ENCODE results near the gene TBC1D14.
"Not testable (repeated sequence)": the region's sequence is repeated elsewhere in the genome, so short reads cannot be mapped to it uniquely, and the experiment has no call there.

Gene TBC1D14

GRCh38 chr4:6890971-6891370 is 18.7 kb upstream of the TBC1D14 start:
- DNase-seq, result not testable (repeated sequence)

- DNase-seq, result no peak
Measured at GRCh38 chr4:6891436-6892170, 18.0 kb upstream of the TBC1D14 start.

GRCh38 chr4:6892190-6892908 is 17.3 kb upstream of the TBC1D14 start:
- peak; percentile 44 to 45 for DNase-seq

- no peak for DNase-seq
Measured at GRCh38 chr4:6892909-6893202, 16.8 kb upstream of the TBC1D14 start.

GRCh38 chr4:6893449-6894085 is 16.1 kb upstream of the TBC1D14 start:
- no peak for DNase-seq

GRCh38 chr4:6894086-6894478 is 15.5 kb upstream of the TBC1D14 start:
- no peak for DNase-seq

GRCh38 chr4:6894528-6895498 is 14.8 kb upstream of the TBC1D14 start:
- no peak for DNase-seq

- no peak for DNase-seq
Measured at GRCh38 chr4:6896035-6896434, 13.6 kb upstream of the TBC1D14 start.

- DNase-seq, result no peak
Measured at GRCh38 chr4:6898763-6899162, 10.9 kb upstream of the TBC1D14 start.

GRCh38 chr4:6900181-6900812 is 9.3 kb upstream of the TBC1D14 start:
- no peak for DNase-seq

- no peak for DNase-seq
Measured at GRCh38 chr4:6900956-6901355, 8.7 kb upstream of the TBC1D14 start.

GRCh38 chr4:6901669-6902317 is 7.8 kb upstream of the TBC1D14 start:
- no peak for DNase-seq

GRCh38 chr4:6902318-6903042 is 7.1 kb upstream of the TBC1D14 start:
- no peak for DNase-seq

- DNase-seq, result no peak
Measured at GRCh38 chr4:6905516-6906445, 3.8 kb upstream of the TBC1D14 start.

GRCh38 chr4:6906486-6906885 is 3.1 kb upstream of the TBC1D14 start:
- not testable (repeated sequence) for DNase-seq

- no peak for DNase-seq
Measured at GRCh38 chr4:6907658-6908191, 1.9 kb upstream of the TBC1D14 start.

- DNase-seq, result no peak
Measured at GRCh38 chr4:6908432-6909112, 1.1 kb upstream of the TBC1D14 start.

- peak in 1 of 2 donors; percentile 32 for DNase-seq
Measured at GRCh38 chr4:6909970-6910339, 329 bp downstream of the TBC1D14 start.

- no peak for DNase-seq
Measured at GRCh38 chr4:6910340-6910959, 824 bp downstream of the TBC1D14 start.

All from CD4-positive, alpha-beta T cell treated with Interleukin-1 beta for 1 hour (primary cell).